IPS DF 4.7 (cell line): ENCODE data around the gene GNAT1.

Experiments used
- DNase-seq: peaks from one replicate; pipeline ENCODE4 v3.0.0-alpha.2; 2013; ENCODE audit warnings: low spot score; ENCODE audit errors: extremely low read depth

The GNAT1 gene

GRCh38 chr3:50174947-50175524 is 16.4 kb upstream of the GNAT1 start:
- DNase-seq: no peak

GRCh38 chr3:50177346-50177745 is 14.1 kb upstream of the GNAT1 start:
- DNase-seq: no peak

- no peak for DNase-seq
These were observed 11.7 kb upstream of the GNAT1 start for GRCh38 chr3:50179710-50180109.

- no peak for DNase-seq
These were observed 9.4 kb upstream of the GNAT1 start for GRCh38 chr3:50181985-50182384.

GRCh38 chr3:50182533-50183099 is 8.8 kb upstream of the GNAT1 start:
- no peak for DNase-seq

- no peak for DNase-seq
These were observed 7.7 kb upstream of the GNAT1 start for GRCh38 chr3:50183755-50184154.

GRCh38 chr3:50184242-50184978 is 7.0 kb upstream of the GNAT1 start:
- no peak for DNase-seq

- DNase-seq: no peak
These were observed 6.2 kb upstream of the GNAT1 start for GRCh38 chr3:50185230-50185629.

- DNase-seq: no peak
These were observed 5.3 kb upstream of the GNAT1 start for GRCh38 chr3:50186096-50186495.

- DNase-seq: no peak
These were observed 3.7 kb upstream of the GNAT1 start for GRCh38 chr3:50187750-50188149.

GRCh38 chr3:50189274-50189673 is 2.1 kb upstream of the GNAT1 start:
- DNase-seq: no peak

GRCh38 chr3:50189989-50190388 is 1.4 kb upstream of the GNAT1 start:
- no peak for DNase-seq

- DNase-seq: no peak
These were observed 714 bp downstream of the GNAT1 start for GRCh38 chr3:50192124-50192523.

GRCh38 chr3:50192689-50193141 is 1.3 kb downstream of the GNAT1 start:
- DNase-seq: no peak

- no peak for DNase-seq
These were observed 1.9 kb downstream of the GNAT1 start for GRCh38 chr3:50193286-50193685.

GRCh38 chr3:50193746-50194127 is 2.3 kb downstream of the GNAT1 start:
- DNase-seq: no peak

- DNase-seq: no peak
These were observed 2.9 kb downstream of the GNAT1 start for GRCh38 chr3:50194128-50194902.

- no peak for DNase-seq
These were observed 3.6 kb downstream of the GNAT1 start for GRCh38 chr3:50194903-50195500.

- DNase-seq: no peak
These were observed 4.3 kb downstream of the GNAT1 start for GRCh38 chr3:50195501-50196252.

GRCh38 chr3:50196253-50196801 is 4.9 kb downstream of the GNAT1 start:
- DNase-seq: no peak
